GM19351 (cell line): ENCODE results near the gene HNRNPAB.

Experiments used
- ATAC-seq: cut with Tn5 transposase; IDR thresholded peaks from one replicate; pipeline ENCODE4 v1.9.1; 2021; ENCODE audit warnings: mild to moderate bottlenecking, moderate library complexity; ENCODE audit not compliant: unreplicated experiment

Gene HNRNPAB

GRCh38 chr5:178211095-178212048 lies 7.0 kb downstream of the HNRNPAB start:
- ATAC-seq: no peak

DNA sequence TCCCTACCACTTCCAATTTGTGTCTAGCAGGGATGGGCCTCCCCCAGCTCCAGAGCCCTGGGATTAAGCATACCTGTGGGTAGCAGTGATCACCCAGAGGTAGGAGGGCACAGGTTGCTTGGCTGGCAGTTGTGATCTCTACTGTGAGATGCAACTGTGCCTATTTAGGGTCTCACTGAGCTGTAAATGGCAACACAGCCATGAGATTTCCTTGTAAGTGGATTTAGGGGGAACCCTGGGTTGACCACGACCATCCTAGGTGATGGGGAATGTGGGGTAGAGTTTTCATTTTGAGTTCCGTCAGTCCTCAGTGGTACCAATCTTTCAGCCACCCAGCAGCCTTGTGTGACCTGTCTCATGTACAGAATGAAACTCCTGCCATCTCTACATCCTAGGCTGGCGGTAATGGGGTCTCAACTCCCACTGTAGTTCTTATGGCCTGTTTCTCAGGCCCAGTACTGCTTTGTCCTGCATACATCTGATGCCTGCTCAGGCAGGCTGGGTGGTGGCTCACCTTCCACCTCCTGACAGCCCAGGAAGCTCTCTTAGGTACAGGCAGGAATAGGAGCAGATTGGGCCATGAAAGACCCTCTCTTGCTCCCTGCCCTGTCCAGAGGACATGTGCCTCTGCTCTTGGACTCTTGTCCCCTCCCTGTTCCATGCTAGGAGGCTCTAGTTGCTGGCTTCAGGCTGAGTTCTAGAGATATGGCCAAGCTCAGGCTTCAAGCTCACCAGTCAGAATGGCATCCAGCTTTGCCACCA lies 8.1 kb downstream of the HNRNPAB start:
- ATAC-seq: no peak

DNA sequence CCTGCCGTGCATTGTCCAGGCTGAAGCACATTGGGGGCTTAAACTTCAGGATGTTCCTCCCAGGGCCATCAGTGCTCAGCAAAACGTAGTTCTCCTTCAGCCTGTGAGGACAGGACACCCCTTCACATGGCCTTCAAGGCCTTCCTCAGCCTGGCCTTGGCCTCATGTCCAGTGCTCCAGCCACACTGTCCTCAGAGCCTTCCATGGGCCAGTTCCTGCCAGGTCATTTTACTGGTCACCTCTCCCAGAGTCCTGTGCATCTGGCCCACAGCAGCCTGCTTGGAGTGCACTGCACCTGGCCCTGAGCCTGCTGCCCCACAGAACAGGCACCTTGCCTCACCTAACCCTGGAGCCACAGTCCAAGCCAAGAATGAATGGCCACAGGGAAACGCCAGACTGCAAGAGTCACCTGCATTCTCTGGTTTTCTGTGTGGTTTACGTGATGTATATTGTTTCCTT lies 8.7 kb downstream of the HNRNPAB start:
- ATAC-seq: no peak

GRCh38 chr5:178213748-178214151 lies 9.4 kb downstream of the HNRNPAB start:
- ATAC-seq: no peak

- no peak for ATAC-seq
Measured at GRCh38 chr5:178214160-178214803, 9.9 kb downstream of the HNRNPAB start.

- no peak for ATAC-seq
Measured at GRCh38 chr5:178215280-178216002, 11.1 kb downstream of the HNRNPAB start.

DNA sequence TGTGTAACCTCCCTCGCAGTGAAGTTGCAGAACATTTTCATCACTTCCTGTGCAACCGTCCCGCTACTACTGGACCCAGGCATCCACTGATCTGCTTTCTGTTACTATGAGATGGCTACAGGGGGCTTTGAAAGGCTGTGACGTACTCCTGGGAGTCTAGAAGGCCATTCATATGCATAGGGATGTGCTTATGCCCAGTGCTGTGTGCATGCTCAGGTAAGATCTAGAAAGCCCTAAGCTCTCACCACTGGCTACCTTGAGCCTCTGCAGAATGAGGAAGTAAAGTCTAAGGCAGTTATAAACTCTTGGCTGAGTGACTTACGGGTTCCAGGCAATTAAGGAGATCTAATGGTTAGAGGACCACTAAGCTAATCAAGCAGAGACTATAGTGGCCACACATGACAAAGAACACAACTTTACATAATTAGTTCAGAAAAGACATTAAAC lies 11.8 kb downstream of the HNRNPAB start:
- ATAC-seq: no peak

DNA sequence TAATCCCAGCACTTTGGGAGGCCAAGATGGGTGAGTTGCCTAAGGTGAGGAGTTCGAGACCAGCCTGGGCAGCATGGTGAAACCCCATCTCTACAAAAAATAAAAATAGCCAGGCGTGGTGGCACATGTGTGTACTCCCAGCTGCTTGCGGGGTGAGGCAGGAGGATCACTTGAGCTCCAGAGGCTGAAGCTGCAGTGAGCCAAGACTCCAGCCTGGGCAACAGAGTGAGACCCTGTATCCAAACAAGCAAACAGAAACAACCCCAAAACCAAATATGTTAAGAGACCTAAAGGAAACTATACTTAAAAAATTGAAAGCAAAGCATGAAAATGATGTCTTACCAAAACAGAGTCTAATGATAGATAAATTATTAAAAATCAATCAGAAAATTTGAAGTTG lies 12.4 kb downstream of the HNRNPAB start:
- no peak for ATAC-seq

- ATAC-seq: no peak
Measured at GRCh38 chr5:178218237-178218776, 14.0 kb downstream of the HNRNPAB start.

- no peak for ATAC-seq
Measured at GRCh38 chr5:178218827-178219226, 14.5 kb downstream of the HNRNPAB start.

DNA sequence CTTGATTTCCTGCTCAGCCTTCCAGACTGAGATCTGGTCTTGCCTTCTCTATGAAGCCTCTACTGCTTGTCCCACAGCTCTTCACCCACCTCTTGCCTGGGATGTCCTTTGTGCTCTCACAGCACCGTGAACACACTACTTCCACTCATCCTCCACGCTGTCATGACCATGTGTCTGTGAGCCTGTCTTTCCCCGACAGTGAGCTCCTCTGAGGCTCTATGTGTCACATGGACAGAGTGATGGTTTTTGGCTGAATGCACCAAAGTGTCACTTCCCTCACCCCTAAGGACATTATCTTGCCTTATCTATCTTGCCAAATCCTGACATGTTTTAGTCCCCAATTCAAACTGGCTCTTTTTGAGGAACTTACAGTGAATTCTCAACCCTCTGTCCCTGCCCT lies 16.9 kb downstream of the HNRNPAB start:
- no peak for ATAC-seq

- ATAC-seq: no peak
Measured at GRCh38 chr5:178221853-178222252, 17.5 kb downstream of the HNRNPAB start.

DNA sequence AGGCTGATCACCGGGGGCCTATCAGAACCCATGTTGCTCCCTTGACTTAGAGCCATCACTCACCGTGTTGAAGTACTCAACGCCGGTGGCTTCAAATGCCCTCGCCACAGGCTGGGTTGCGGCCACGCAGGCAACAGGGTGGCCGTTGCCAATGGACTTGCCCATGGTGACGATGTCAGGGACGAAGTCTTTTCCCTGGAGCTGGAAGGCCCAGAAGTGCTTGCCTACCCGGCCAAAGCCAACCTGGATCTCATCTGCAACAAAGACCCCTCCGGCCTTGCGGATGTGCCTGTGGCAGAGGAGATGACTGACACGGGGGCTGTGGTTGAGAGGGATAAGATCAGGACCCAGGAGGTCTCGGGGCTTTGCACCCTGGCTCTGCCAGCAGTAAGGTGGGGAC lies 18.0 kb downstream of the HNRNPAB start:
- no peak for ATAC-seq

DNA sequence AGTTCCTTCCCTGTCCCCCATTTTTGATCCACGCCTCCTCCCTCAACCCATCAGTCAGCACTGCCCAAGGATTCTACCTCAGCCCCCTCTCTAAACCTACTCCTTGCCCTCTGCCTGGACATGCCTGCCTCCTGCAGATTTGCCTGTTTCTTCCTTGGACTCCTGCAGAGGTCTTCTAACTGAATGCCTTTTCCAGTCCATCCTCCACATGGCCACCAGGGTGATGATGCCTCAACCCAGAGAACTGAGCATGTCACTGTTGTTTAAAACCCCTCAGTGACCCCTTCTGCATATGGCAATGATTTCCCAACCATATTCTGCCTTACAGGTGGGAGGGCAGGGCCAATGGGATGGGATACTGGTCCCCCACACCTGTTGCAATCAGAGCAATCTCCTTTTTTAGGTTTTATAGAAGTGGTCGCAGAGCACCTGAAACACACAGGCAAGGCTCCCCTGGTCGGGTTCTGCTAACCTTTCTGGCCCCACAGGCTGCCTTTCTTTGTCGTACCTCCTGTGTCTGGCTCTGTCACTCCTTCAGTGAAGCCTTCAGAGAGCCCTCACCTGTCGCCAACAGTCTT lies 19.0 kb downstream of the HNRNPAB start:
- ATAC-seq: no peak

DNA sequence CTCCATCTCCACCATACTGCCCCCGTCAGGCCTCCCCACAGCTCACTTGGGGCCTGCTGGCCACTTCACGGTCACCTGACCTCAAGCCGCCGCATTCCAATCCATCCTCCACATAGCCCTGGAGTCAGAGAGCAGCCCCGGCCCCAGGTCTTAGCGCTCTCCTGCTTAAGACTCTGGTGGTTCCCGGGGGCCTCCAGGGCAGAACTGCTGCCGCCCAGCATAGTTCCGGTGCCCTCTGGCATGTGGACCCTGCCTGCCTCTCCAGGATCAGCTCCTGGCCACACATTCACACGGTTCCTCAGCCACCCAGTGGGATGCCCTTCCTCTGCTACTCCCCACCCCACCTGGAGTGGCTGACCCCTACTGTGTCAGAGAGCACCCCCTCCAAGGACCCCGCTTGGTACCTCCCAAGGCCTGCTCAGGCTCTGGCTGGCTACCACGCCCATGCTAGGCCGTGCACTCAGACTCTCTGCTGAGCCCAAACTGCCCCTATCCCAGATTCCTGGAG lies 19.5 kb downstream of the HNRNPAB start:
- no peak for ATAC-seq

DNA sequence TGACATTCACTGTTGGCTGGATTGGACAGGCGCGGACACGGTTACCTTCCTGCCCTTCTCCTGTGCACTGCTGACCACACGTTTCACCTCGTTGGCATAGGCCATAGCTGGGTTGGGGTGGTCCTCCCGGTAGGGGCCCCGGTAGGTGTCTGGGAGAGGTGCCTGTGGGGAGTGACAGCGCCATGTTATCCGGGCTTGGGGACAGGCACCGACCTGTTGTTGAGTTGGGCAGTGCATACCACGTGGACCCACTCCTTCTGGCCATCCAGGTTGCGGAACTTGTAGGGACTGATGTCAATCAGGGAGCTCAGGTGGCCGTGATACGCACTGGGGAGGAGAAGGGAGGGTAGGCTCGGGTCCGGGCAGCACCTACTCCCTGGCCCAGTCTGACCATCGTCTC lies 20.1 kb downstream of the HNRNPAB start:
- no peak for ATAC-seq

DNA sequence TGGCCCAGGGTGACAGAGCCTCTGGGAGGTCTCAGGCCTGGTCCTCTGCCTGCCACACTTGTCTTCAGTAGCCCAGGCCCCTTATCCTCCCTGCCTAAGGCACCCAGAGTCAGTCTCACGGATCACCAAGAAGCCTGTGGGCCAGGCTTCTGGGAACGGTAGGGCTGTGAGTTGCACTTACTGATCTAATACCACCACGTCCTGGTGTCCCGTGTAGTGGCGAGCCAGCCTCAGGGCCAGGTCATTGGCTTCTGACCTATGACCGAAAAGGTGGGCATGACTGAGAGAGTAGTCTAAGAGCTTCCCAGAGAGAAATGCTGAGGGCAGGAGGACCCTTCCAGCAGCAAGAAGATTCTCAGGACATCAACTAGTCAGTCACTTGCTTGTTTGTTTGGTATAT lies 20.8 kb downstream of the HNRNPAB start:
- no peak for ATAC-seq

DNA sequence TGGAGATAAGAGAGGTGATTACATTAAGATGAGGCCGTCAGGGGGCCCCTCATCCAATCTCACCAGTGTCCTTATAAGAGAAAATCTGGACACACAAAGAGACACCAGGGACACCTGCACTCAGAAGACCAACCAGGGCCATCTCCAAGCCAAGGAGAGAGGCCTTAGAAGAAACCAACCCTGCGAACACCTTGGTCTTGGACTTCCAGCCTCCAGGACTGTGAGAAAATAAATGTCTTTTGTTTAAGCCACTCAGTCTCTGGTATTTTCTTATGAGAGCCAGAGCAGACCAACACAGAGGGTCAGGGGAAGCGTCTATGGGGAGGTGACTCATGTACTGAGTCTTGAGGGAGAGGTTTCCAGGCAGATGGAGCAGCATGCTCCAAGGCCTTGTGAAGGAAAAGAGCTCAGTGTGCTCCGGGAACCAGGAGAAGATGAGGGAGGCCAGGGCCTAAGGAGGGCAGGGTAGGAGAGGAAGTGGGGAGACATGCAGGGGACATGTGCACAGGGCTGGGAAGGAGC lies 22.9 kb downstream of the HNRNPAB start:
- no peak for ATAC-seq

- ATAC-seq: no peak
Measured at GRCh38 chr5:178227929-178228328, 23.6 kb downstream of the HNRNPAB start.

DNA sequence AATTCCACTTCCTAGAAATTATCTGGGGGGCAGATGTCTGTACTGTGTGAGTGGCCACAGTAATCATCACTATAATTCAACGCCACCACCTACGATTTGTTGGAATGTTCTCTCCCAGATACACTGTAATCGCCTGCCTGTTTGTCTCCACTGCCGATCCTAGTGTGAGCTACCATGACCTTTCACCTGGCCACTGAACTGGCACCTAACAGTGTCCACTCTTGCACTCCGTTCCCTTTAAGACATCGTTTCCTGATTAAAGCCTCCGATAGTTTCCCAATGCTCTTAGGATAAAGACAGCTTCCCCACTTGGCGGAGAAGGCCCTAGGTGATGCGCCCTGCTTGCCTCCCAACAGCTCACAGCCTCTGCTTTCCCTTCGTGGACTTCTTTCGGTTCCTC lies 24.3 kb downstream of the HNRNPAB start:
- no peak for ATAC-seq
